ENCODE results near the gene CASP10. TPM values are rescaled to one million over a fixed set of nuclear protein-coding genes. Genes with fewer than 3 reads are reported as not detected.

Gene CASP10
- total and polyA plus RNA-seq, 9 of the 15 experiments (the other 6 are each of a cell fraction or from before 2014, with no cell fraction given): 7.1 to 20.4 (median 10.8) TPM

DNA sequence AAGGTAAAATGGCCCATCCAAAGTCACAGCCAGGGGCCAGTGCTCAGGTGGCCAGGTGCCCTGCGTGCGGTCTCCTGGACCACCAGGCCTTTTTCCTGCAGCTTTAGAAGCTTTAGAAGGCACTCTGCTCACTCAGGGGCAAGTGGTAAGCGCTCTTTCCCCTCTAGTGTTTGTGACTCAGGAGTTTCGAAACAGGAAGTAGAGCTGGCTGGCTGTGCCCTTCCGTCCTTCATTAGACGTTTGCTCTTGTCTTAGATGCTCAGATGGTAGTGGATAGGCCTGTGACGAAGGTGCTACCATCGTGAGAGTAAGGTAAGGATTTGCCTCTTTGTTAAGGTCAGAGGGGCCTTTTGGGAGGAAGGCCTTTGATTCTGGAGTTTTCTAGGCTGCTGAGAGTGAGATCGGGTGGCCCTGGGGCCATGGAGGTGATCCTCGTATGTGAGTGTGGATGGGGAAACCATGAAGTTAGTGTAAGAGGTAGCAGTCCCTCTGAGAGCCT lies 77.4 kb downstream of the CASP10 start, which contains the start of gene CASP8 (continued):
- TF ChIP-seq ZNF551 (CRISPR knock-in tag; IDR thresholded peaks at IDR 0.05) (no peak), CEBPB (tag; IDR thresholded peaks at IDR 0.05) (peak; percentile 62), MECOM (CRISPR knock-in tag; IDR thresholded peaks at IDR 0.05) (no peak), UBTF (IDR thresholded peaks at IDR 0.05; ENCODE audit: borderline replicate concordance in 1 of 2, low read depth in 2 of 2, low read length in 2 of 2) (0 out of 4 replicates have a peak, but pooled peaks of 1 of the 2 experiments have one; percentile 44), MYNN (IDR thresholded peaks at IDR 0.05) (no peak), MYNN (CRISPR knock-in tag; IDR thresholded peaks at IDR 0.05) (no peak), SMAD4 (CRISPR knock-in tag; conservative IDR thresholded peaks at IDR 0.05) (0 out of 2 replicates have a peak, but pooled peaks have one; percentile 31), RHOXF2B (CRISPR knock-in tag; conservative IDR thresholded peaks at IDR 0.05) (0 out of 2 replicates have a peak, but pooled peaks have one; percentile 13), POLR2A (conservative IDR thresholded peaks at IDR 0.05) (peak; percentile 48; the same call in 1 of the 2 replicates), ETV5 (CRISPR knock-in tag; IDR thresholded peaks at IDR 0.05; ENCODE audit: low read depth) (peak; percentile 72; the same call in 1 of the 2 replicates), ZFX (CRISPR knock-in tag; IDR thresholded peaks at IDR 0.05) (peak; percentile 68), JUND (IDR thresholded peaks at IDR 0.05; ENCODE audit: borderline replicate concordance, low read depth, low read length) (no peak), JUND (tag; IDR thresholded peaks at IDR 0.05; ENCODE audit: borderline replicate concordance, low read depth, low read length) (peak; percentile 51; the same call in 2 of the 3 replicates), SPI1 (IDR thresholded peaks at IDR 0.05; ENCODE audit: borderline replicate concordance, low read depth, low read length) (peak; percentile 33; the same call in 1 of the 2 replicates), TOE1 (IDR thresholded peaks at IDR 0.05; ENCODE audit: borderline replicate concordance) (no peak), TOE1 (CRISPR knock-in tag; IDR thresholded peaks at IDR 0.05; ENCODE audit: borderline replicate concordance, low read depth) (no peak), ZBTB8A (IDR thresholded peaks at IDR 0.05; ENCODE audit: partially characterized antibody) (no peak), TEAD1 (CRISPR knock-in tag; IDR thresholded peaks at IDR 0.05) (no peak), GABPA (tag; conservative IDR thresholded peaks at IDR 0.05; ENCODE audit: low read depth) (peak; percentile 68), DDX20 (tag; IDR thresholded peaks at IDR 0.05; ENCODE audit: low read depth) (no peak), CXXC5 (CRISPR knock-in tag; IDR thresholded peaks at IDR 0.05) (peak; percentile 39), ZNF3 (CRISPR knock-in tag; IDR thresholded peaks at IDR 0.05) (no peak)
- TF ChIP-seq, protein P1, sequence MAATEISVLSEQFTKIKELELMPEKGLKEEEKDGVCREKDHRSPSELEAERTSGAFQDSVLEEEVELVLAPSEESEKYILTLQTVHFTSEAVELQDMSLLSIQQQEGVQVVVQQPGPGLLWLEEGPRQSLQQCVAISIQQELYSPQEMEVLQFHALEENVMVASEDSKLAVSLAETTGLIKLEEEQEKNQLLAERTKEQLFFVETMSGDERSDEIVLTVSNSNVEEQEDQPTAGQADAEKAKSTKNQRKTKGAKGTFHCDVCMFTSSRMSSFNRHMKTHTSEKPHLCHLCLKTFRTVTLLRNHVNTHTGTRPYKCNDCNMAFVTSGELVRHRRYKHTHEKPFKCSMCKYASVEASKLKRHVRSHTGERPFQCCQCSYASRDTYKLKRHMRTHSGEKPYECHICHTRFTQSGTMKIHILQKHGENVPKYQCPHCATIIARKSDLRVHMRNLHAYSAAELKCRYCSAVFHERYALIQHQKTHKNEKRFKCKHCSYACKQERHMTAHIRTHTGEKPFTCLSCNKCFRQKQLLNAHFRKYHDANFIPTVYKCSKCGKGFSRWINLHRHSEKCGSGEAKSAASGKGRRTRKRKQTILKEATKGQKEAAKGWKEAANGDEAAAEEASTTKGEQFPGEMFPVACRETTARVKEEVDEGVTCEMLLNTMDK (IDR thresholded peaks at IDR 0.05; ENCODE audit: borderline replicate concordance, insufficient read depth, low read depth, low read length, poor library complexity, severe bottlenecking): no peak
- TF ChIP-seq, protein P2, sequence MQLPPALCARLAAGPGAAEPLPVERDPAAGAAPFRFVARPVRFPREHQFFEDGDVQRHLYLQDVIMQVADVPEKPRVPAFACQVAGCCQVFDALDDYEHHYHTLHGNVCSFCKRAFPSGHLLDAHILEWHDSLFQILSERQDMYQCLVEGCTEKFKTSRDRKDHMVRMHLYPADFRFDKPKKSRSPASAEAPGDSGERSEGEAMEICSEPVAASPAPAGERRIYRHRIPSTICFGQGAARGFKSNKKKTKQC (CRISPR knock-in tag; IDR thresholded peaks at IDR 0.05): no peak

All from K562 (cell line).